ENCODE data around the gene JHY.

DNA sequence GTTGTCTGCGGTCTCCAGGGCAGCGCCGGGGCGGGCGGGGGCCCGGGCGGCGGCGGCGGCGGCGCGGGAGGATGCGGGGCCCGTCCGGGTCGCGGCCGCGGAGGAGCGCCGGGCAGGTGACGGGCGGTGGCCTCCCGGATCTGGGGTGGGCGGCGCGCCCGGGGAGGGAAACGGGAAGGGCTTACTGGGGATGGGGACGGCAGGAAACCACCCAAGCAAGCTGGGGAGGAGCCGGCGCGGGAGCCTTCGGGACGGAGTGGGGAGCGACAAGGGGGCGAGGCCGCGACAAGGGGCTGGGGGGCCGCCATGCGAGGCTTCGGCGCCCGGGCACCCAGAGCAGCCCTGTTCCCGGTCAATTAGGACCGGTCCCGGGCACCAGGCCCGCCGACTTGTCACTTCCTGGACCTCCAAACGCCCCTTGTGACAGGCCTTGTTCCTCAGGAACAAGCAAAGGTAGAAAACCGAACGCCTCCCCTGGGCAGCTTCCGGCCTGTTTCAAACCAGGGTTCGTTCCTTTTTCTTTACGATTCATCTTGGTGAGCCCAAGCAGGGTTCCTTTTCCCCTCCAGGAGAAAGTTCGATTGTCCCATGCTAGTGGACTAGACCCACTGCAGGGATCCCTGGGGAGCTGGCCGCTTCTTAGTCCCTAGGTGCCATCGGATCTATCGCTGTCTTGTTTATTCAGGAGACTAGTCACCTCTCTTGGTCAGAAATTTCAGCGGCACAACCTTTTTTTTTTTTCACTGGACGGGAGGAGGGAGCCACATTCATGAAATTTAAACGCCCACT, 492 bp downstream of the JHY start:
- TF ChIP-seq, protein P1, sequence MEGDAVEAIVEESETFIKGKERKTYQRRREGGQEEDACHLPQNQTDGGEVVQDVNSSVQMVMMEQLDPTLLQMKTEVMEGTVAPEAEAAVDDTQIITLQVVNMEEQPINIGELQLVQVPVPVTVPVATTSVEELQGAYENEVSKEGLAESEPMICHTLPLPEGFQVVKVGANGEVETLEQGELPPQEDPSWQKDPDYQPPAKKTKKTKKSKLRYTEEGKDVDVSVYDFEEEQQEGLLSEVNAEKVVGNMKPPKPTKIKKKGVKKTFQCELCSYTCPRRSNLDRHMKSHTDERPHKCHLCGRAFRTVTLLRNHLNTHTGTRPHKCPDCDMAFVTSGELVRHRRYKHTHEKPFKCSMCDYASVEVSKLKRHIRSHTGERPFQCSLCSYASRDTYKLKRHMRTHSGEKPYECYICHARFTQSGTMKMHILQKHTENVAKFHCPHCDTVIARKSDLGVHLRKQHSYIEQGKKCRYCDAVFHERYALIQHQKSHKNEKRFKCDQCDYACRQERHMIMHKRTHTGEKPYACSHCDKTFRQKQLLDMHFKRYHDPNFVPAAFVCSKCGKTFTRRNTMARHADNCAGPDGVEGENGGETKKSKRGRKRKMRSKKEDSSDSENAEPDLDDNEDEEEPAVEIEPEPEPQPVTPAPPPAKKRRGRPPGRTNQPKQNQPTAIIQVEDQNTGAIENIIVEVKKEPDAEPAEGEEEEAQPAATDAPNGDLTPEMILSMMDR (IDR thresholded peaks at IDR 0.05) = no peak
- no peak for TF ChIP-seq POLR2AphosphoS5 (IDR thresholded peaks at IDR 0.05)

Measured in stomach (tissue), 4 donors.